K562 (cell line): ENCODE data around the gene MAGI3. TPM values are rescaled to one million over a fixed set of nuclear protein-coding genes. Genes with fewer than 3 reads are reported as not detected.

ENCODE experiments used
- ZNF134 ChIP-seq: fragments of 250-450 bp; sonication (Bioruptor Pico); conservative IDR thresholded peaks from 2 replicates; pipeline ENCODE4 v1.4.0; 2020
- polyA plus RNA-seq, 8 experiments: library from polyadenylated mRNA; depleted of rRNA in 4 of 8; stranded (reverse) in 5 of 8; unstranded in 3 of 8; fragments of >200 nt; fragmentation: Nextera tagmentation in 2 of 8; fragmentation: Illumina TruSeq in 1 of 8; extraction: Ambion mirVana in 2 of 8; extraction: Trizol in 1 of 8; gene quantifications; 2 replicates each; pipeline versions ENCODE4 v1.2.1 to v1.2.3, GENCODE V29; 2011 to 2014; ENCODE audit warnings: inconsistent platforms in 1 of 8, missing spikeins in 1 of 8
- total RNA-seq, 7 experiments: library from RNA; depleted of rRNA in 6 of 7; stranded (reverse); fragments of >200 nt in 6 of 7; fragmentation: Illumina TruSeq in 2 of 7; extraction: Trizol in 2 of 7; gene quantifications; 2 replicates each; pipeline versions ENCODE4 v1.2.1 to v1.2.3, GENCODE V29; 2011 to 2021; ENCODE audit warnings: low replicate concordance in 1 of 7
- TF ChIP-seq, protein P1 (sequence below): fragments of 450-650 bp; IDR thresholded peaks from 2 replicates; pipeline ENCODE4 v1.6.1; 2016; ENCODE audit warnings: mild to moderate bottlenecking, moderate library complexity
- TF ChIP-seq, protein P2 (sequence below): fragments of 250-450 bp; sonication (Bioruptor Pico); IDR thresholded peaks from 2 replicates; pipeline ENCODE4 v1.8.0; 2022; ENCODE audit warnings: moderate library complexity, mild to moderate bottlenecking, inconsistent platforms
- TF ChIP-seq, protein P3 (sequence below): sonication (generic); formaldehyde crosslinking; IDR thresholded peaks from 2 replicates; pipeline ENCODE4 v1.8.0; 2022; ENCODE audit warnings: missing genetic modification reagents, mild to moderate bottlenecking, moderate library complexity, borderline replicate concordance
- TF ChIP-seq, protein P4 (sequence below): fragments of 450-650 bp; formaldehyde crosslinking; IDR thresholded peaks from 2 replicates; pipeline ENCODE4 v1.4.0; 2020; ENCODE audit warnings: mild to moderate bottlenecking, moderate library complexity
- TF ChIP-seq, protein P5 (sequence below): sonication (generic); IDR thresholded peaks from 2 replicates; pipeline ENCODE4 v1.6.1; 2016

Gene MAGI3
- total and polyA plus RNA-seq, 9 of the 15 experiments (the other 6 are each of a cell fraction or from before 2014, with no cell fraction given), result 1.0 to 8.6 (median 5.5) TPM

DNA sequence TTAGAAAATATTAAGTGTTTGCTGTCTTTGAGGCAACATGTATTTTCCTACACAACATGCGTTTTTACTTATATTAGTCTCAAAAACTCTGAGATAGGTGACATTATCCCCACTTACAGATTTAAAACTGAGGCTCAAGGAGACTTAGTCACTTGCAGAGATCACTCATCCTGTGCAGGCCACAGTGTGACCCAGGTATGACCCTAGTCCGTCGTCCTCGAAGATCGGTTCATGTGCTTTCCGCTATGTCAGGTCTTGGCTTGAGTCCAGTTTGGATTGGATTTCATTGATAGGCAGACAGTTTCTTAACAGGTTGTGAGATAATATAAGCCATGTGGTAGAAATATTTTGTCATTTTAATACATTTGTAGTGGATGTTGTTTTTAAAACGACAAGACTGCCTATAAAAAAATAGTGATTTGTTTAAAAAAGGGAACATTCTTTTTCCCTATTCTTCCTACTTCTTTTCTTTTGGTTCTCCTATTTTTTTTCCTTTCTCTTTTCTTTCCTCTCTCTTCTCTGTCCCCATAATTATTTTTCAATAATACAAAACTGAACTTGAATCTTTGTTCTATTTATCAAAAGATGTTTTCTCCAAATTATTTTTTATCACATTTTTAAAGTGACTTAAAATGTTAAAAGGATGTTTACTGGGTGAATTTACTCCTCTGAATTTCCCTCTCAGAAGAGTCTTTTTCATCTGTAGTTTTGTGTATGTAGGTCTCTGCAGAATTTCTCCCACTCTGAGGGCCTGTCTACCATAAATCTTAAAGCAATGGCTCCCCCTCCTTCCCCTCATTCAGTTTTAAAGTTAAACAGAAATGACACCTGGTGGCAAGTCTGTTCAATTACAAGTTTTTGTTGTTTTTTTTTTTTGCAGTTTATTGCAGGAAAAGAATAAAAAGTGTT lies 287.2 kb downstream of the MAGI3 start (continued):
- TF ChIP-seq, protein P1, sequence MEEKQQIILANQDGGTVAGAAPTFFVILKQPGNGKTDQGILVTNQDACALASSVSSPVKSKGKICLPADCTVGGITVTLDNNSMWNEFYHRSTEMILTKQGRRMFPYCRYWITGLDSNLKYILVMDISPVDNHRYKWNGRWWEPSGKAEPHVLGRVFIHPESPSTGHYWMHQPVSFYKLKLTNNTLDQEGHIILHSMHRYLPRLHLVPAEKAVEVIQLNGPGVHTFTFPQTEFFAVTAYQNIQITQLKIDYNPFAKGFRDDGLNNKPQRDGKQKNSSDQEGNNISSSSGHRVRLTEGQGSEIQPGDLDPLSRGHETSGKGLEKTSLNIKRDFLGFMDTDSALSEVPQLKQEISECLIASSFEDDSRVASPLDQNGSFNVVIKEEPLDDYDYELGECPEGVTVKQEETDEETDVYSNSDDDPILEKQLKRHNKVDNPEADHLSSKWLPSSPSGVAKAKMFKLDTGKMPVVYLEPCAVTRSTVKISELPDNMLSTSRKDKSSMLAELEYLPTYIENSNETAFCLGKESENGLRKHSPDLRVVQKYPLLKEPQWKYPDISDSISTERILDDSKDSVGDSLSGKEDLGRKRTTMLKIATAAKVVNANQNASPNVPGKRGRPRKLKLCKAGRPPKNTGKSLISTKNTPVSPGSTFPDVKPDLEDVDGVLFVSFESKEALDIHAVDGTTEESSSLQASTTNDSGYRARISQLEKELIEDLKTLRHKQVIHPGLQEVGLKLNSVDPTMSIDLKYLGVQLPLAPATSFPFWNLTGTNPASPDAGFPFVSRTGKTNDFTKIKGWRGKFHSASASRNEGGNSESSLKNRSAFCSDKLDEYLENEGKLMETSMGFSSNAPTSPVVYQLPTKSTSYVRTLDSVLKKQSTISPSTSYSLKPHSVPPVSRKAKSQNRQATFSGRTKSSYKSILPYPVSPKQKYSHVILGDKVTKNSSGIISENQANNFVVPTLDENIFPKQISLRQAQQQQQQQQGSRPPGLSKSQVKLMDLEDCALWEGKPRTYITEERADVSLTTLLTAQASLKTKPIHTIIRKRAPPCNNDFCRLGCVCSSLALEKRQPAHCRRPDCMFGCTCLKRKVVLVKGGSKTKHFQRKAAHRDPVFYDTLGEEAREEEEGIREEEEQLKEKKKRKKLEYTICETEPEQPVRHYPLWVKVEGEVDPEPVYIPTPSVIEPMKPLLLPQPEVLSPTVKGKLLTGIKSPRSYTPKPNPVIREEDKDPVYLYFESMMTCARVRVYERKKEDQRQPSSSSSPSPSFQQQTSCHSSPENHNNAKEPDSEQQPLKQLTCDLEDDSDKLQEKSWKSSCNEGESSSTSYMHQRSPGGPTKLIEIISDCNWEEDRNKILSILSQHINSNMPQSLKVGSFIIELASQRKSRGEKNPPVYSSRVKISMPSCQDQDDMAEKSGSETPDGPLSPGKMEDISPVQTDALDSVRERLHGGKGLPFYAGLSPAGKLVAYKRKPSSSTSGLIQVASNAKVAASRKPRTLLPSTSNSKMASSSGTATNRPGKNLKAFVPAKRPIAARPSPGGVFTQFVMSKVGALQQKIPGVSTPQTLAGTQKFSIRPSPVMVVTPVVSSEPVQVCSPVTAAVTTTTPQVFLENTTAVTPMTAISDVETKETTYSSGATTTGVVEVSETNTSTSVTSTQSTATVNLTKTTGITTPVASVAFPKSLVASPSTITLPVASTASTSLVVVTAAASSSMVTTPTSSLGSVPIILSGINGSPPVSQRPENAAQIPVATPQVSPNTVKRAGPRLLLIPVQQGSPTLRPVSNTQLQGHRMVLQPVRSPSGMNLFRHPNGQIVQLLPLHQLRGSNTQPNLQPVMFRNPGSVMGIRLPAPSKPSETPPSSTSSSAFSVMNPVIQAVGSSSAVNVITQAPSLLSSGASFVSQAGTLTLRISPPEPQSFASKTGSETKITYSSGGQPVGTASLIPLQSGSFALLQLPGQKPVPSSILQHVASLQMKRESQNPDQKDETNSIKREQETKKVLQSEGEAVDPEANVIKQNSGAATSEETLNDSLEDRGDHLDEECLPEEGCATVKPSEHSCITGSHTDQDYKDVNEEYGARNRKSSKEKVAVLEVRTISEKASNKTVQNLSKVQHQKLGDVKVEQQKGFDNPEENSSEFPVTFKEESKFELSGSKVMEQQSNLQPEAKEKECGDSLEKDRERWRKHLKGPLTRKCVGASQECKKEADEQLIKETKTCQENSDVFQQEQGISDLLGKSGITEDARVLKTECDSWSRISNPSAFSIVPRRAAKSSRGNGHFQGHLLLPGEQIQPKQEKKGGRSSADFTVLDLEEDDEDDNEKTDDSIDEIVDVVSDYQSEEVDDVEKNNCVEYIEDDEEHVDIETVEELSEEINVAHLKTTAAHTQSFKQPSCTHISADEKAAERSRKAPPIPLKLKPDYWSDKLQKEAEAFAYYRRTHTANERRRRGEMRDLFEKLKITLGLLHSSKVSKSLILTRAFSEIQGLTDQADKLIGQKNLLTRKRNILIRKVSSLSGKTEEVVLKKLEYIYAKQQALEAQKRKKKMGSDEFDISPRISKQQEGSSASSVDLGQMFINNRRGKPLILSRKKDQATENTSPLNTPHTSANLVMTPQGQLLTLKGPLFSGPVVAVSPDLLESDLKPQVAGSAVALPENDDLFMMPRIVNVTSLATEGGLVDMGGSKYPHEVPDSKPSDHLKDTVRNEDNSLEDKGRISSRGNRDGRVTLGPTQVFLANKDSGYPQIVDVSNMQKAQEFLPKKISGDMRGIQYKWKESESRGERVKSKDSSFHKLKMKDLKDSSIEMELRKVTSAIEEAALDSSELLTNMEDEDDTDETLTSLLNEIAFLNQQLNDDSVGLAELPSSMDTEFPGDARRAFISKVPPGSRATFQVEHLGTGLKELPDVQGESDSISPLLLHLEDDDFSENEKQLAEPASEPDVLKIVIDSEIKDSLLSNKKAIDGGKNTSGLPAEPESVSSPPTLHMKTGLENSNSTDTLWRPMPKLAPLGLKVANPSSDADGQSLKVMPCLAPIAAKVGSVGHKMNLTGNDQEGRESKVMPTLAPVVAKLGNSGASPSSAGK, result peak; percentile 92
- TF ChIP-seq, protein P2, sequence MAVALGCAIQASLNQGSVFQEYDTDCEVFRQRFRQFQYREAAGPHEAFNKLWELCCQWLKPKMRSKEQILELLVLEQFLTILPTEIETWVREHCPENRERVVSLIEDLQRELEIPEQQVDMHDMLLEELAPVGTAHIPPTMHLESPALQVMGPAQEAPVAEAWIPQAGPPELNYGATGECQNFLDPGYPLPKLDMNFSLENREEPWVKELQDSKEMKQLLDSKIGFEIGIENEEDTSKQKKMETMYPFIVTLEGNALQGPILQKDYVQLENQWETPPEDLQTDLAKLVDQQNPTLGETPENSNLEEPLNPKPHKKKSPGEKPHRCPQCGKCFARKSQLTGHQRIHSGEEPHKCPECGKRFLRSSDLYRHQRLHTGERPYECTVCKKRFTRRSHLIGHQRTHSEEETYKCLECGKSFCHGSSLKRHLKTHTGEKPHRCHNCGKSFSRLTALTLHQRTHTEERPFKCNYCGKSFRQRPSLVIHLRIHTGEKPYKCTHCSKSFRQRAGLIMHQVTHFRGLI (CRISPR knock-in tag), result no peak
- TF ChIP-seq, protein P3, sequence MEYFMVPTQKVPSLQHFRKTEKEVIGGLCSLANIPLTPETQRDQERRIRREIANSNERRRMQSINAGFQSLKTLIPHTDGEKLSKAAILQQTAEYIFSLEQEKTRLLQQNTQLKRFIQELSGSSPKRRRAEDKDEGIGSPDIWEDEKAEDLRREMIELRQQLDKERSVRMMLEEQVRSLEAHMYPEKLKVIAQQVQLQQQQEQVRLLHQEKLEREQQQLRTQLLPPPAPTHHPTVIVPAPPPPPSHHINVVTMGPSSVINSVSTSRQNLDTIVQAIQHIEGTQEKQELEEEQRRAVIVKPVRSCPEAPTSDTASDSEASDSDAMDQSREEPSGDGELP (CRISPR knock-in tag), result no peak
- TF ChIP-seq, protein P4, sequence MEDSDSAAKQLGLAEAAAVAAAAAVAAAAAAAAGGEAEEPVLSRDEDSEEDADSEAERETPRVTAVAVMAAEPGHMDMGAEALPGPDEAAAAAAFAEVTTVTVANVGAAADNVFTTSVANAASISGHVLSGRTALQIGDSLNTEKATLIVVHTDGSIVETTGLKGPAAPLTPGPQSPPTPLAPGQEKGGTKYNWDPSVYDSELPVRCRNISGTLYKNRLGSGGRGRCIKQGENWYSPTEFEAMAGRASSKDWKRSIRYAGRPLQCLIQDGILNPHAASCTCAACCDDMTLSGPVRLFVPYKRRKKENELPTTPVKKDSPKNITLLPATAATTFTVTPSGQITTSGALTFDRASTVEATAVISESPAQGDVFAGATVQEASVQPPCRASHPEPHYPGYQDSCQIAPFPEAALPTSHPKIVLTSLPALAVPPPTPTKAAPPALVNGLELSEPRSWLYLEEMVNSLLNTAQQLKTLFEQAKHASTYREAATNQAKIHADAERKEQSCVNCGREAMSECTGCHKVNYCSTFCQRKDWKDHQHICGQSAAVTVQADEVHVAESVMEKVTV, result peak; percentile 75; the same call in 1 of the 2 replicates
- TF ChIP-seq, protein P5, sequence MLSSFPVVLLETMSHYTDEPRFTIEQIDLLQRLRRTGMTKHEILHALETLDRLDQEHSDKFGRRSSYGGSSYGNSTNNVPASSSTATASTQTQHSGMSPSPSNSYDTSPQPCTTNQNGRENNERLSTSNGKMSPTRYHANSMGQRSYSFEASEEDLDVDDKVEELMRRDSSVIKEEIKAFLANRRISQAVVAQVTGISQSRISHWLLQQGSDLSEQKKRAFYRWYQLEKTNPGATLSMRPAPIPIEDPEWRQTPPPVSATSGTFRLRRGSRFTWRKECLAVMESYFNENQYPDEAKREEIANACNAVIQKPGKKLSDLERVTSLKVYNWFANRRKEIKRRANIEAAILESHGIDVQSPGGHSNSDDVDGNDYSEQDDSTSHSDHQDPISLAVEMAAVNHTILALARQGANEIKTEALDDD, result peak; percentile 86
- TF ChIP-seq ZNF134 (CRISPR knock-in tag), result no peak
